ENCODE results near the gene ERV3-1. TPM values are rescaled to one million over a fixed set of nuclear protein-coding genes. Genes with fewer than 3 reads are reported as not detected.
"Not testable (repeated sequence)": the region's sequence is repeated elsewhere in the genome, so short reads cannot be mapped to it uniquely, and the experiment has no call there.

The ERV3-1 gene
- total RNA-seq, 1 experiment from 2014 or later, result 7.2 TPM

- H2AFZ ChIP-seq (ENCODE audit: low read depth, low read length, poor library complexity, severe bottlenecking), result peak overlapping the region; percentile 63
- POLR2A ChIA-PET; RAD21 ChIA-PET (ENCODE audit: low non-redundant PET in 1 of 2, low total read pairs in 2 of 2, uncharacterized antibody in 2 of 2, unreplicated experiment in 2 of 2); BruUV-seq (replicated peaks); DNase-seq (ENCODE audit: low read depth, low spot score); H3K27me3 ChIP-seq (ENCODE audit: insufficient read depth, low read length); H4K20me1 ChIP-seq (ENCODE audit: insufficient read depth); H3K36me3 ChIP-seq (ENCODE audit: control insufficient read depth in 1 of 2, insufficient read depth in 2 of 2, low read length in 2 of 2); ATAC-seq; H3K4me1 ChIP-seq (ENCODE audit: control insufficient read depth in 1 of 2, insufficient read depth in 2 of 2, low read length in 2 of 2); intact Hi-C loops (cut with micrococcal nuclease); H3K9me2 ChIP-seq (ENCODE audit: insufficient read depth); H3K9me3 ChIP-seq (ENCODE audit: control insufficient read depth in 1 of 2, insufficient read depth in 1 of 2, low read depth in 1 of 2, low read length in 2 of 2): not testable (repeated sequence)
- H3K27ac ChIP-seq (ENCODE audit: low read depth, low read length), result peak overlapping the region; percentile 47; the same call in 1 of the 2 replicates
- peaks cover 40% of the 10 kb centered on the region for H3K79me2 ChIP-seq (ENCODE audit: insufficient read depth, low read length)
- peak overlapping the region; percentile 87 for H3K4me2 ChIP-seq (ENCODE audit: low read length)
- peak overlapping the region; percentile 69 to 86 for H3K4me3 ChIP-seq (replicated peaks in 1 of 2; ENCODE audit: low read depth in 1 of 2, low read length in 2 of 2)
- H3K9ac ChIP-seq (ENCODE audit: low read length), result peak overlapping the region; percentile 80
- CTCF ChIA-PET, result interaction anchor here (0.8 kb wide), 1 partner anchor 118 kb away, joined by 3 read pairs; no protein-coding TSS in a partner anchor
Measured at GRCh38 chr7:65007036-65007435, 549 bp upstream of the ERV3-1 start.

GRCh38 chr7:65004575-65004974 is 1.9 kb downstream of the ERV3-1 start:
- Histone ChIP-seq H3K4me2 (ENCODE audit: low read length) (no peak overlapping the region), H3K9me2 (ENCODE audit: insufficient read depth) (no peaks in the 10 kb centered on the region), H3K9me3 (ENCODE audit: control insufficient read depth in 1 of 2, insufficient read depth in 1 of 2, low read depth in 1 of 2, low read length in 2 of 2) (peaks cover 2 to 3% of the 10 kb centered on the region in 2 experiments; a peak in 1 of 4 replicates), H3K4me3 (replicated peaks in 1 of 2; ENCODE audit: low read depth in 1 of 2, low read length in 2 of 2) (no peak overlapping the region), H4K20me1 (ENCODE audit: insufficient read depth) (no peaks in the 10 kb centered on the region), H3K9ac (ENCODE audit: low read length) (no peak overlapping the region), H3K4me1 (ENCODE audit: control insufficient read depth in 1 of 2, insufficient read depth in 2 of 2, low read length in 2 of 2) (peaks cover 3 to 9% of the 10 kb centered on the region in 2 experiments; a peak in 3 of 4 replicates), H3K36me3 (ENCODE audit: control insufficient read depth in 1 of 2, insufficient read depth in 2 of 2, low read length in 2 of 2) (peaks cover 0 to 2% of the 10 kb centered on the region in 2 experiments; a peak in 1 of 4 replicates), H3K79me2 (ENCODE audit: insufficient read depth, low read length) (peaks cover 56% of the 10 kb centered on the region), H3K27me3 (ENCODE audit: insufficient read depth, low read length) (no peaks in the 10 kb centered on the region), H3K27ac (ENCODE audit: low read depth, low read length) (no peak overlapping the region), H2AFZ (ENCODE audit: low read depth, low read length, poor library complexity, severe bottlenecking) (no peak overlapping the region)
- POLR2A ChIA-PET, result no interaction called here
- CTCF ChIA-PET, result no interaction called here
- DNase-seq (ENCODE audit: low read depth, low spot score), result no peak
- no TSS peak for BruUV-seq (replicated peaks)
- intact Hi-C loops (cut with micrococcal nuclease), result no loop called here
- RAD21 ChIA-PET (ENCODE audit: low non-redundant PET in 1 of 2, low total read pairs in 2 of 2, uncharacterized antibody in 2 of 2, unreplicated experiment in 2 of 2), result no interaction called here
- ATAC-seq, result no peak
- TF ChIP-seq CBX3 (IDR thresholded peaks at IDR 0.05; ENCODE audit: low read depth) (no peak), CTCF (IDR thresholded peaks at IDR 0.05 in 2 of 3, conservative IDR thresholded peaks at IDR 0.05 in 1 of 3; ENCODE audit: borderline replicate concordance in 1 of 3, insufficient read depth in 1 of 3, low read depth in 2 of 3, low read length in 2 of 3) (no peak), MAX (IDR thresholded peaks at IDR 0.05) (no peak), RAD21 (IDR thresholded peaks at IDR 0.05; ENCODE audit: low read depth) (no peak), EGR1 (IDR thresholded peaks at IDR 0.05; ENCODE audit: low read depth) (no peak), SRF (IDR thresholded peaks at IDR 0.05; ENCODE audit: low read depth) (no peak), SIN3A (IDR thresholded peaks at IDR 0.05; ENCODE audit: low read depth) (no peak), CEBPB (IDR thresholded peaks at IDR 0.05; ENCODE audit: low read depth) (no peak), ZNF274 (IDR thresholded peaks at IDR 0.05; ENCODE audit: low read depth, low read length) (no peak), REST (IDR thresholded peaks at IDR 0.05; ENCODE audit: low read depth) (no peak), YY1 (IDR thresholded peaks at IDR 0.05; ENCODE audit: extremely low read depth, insufficient replicate concordance, low read depth, low read length) (no peak), EZH2phosphoT487 (IDR thresholded peaks at IDR 0.05; ENCODE audit: borderline replicate concordance) (no peak), TCF7L2 (IDR thresholded peaks at IDR 0.05; ENCODE audit: borderline replicate concordance, extremely low read depth, insufficient read depth, insufficient read length) (no peak), ZFX (IDR thresholded peaks at IDR 0.05) (no peak), ATF3 (IDR thresholded peaks at IDR 0.05) (no peak), FOSL1 (IDR thresholded peaks at IDR 0.05; ENCODE audit: low read depth) (no peak)

All from HCT116 (cell line).